ENCODE data around the gene CHID1. TPM values are rescaled to one million over a fixed set of nuclear protein-coding genes. Genes with fewer than 3 reads are reported as not detected.

Gene CHID1
- total and polyA plus RNA-seq, 2 of the 4 experiments (the other 2 are of a cell fraction), result 34.2 to 121 TPM

- H2BK120ac ChIP-seq (ENCODE audit: low read depth, low read length), result no peak overlapping the region
- H3K14ac ChIP-seq (replicated peaks; ENCODE audit: low read depth, low read length), result no peak overlapping the region
- no peaks in the 10 kb centered on the region for H3K9me1 ChIP-seq (ENCODE audit: insufficient read depth, low read length)
- H3K4me3 ChIP-seq (ENCODE audit: insufficient read depth, low read depth, low read length), result no peak overlapping the region
- H3K9ac ChIP-seq (ENCODE audit: low read depth, low read length), result no peak overlapping the region
- 61% methylated on average over 5 of the region's 27 CpGs; no CpG with 5 or more reads in 1 of the 2 experiments for WGBS, 2 experiments (ENCODE audit: extremely low coverage in 2 of 2, insufficient read length in 1 of 2)
- no peak overlapping the region for H2AK5ac ChIP-seq (ENCODE audit: low read depth, low read length)
- POLR2A ChIA-PET (ENCODE audit: unreplicated experiment), result no interaction called here
- H2BK20ac ChIP-seq (ENCODE audit: low read depth, low read length), result no peak overlapping the region
- no peaks in the 10 kb centered on the region; the same call in 1 of the 2 replicates for H4K20me1 ChIP-seq (ENCODE audit: insufficient read depth, low read length)
- no peaks in the 10 kb centered on the region for H3K9me3 ChIP-seq (ENCODE audit: control insufficient read depth, insufficient read depth, low read length)
- H3K4me1 ChIP-seq (ENCODE audit: control insufficient read depth, insufficient read depth, low read length), result peaks cover 2% of the 10 kb centered on the region; the same call in 1 of the 2 replicates
- peaks cover 23% of the 10 kb centered on the region for H3K36me3 ChIP-seq (ENCODE audit: control insufficient read depth, insufficient read depth, low read length)
- H3K18ac ChIP-seq (ENCODE audit: low read depth, low read length), result no peak overlapping the region
- intact Hi-C loops (cut with micrococcal nuclease), result no loop called here
- H3K4ac ChIP-seq (ENCODE audit: low read depth, low read length), result no peak overlapping the region
- H4K91ac ChIP-seq (ENCODE audit: insufficient read depth, low read depth, low read length), result no peak overlapping the region
- H3K27ac ChIP-seq (ENCODE audit: insufficient read depth, low read length), result no peak overlapping the region
- H2AFZ ChIP-seq (replicated peaks; ENCODE audit: low read length, poor library complexity), result peak overlapping the region; percentile 32
- no peak overlapping the region for H3K56ac ChIP-seq (ENCODE audit: extremely low read depth, insufficient read depth, low read length)
- H2BK5ac ChIP-seq (ENCODE audit: low read depth, low read length, poor library complexity, severe bottlenecking), result no peak overlapping the region
- no peaks in the 10 kb centered on the region for H3K27me3 ChIP-seq (ENCODE audit: control insufficient read depth, insufficient read depth, low read length)
- peak; percentile 41 for ATAC-seq (ENCODE audit: low read depth)
- H4K8ac ChIP-seq (ENCODE audit: low read depth in 2 of 2, low read length in 2 of 2), result no peak overlapping the region
- no peak overlapping the region for H3K23ac ChIP-seq (ENCODE audit: low read depth, low read length)
- no peaks in the 10 kb centered on the region for H3K79me1 ChIP-seq (ENCODE audit: low read depth in 1 of 2, low read length in 2 of 2)
- dilution Hi-C loops (cut with HindIII; ENCODE audit: low sequenced_read_pairs, unreplicated experiment), result no loop called here
- no peak for DNase-seq
- no peak overlapping the region for H2BK15ac ChIP-seq (ENCODE audit: low read depth, low read length)
- CTCF ChIA-PET, result no interaction called here
- no peak overlapping the region for H4K5ac ChIP-seq (ENCODE audit: low read depth, low read length)
- TF ChIP-seq ELK1 (IDR thresholded peaks at IDR 0.05; ENCODE audit: borderline replicate concordance, low read depth, low read length) (no peak), RAD21 (IDR thresholded peaks at IDR 0.05; ENCODE audit: low read length) (no peak), MXI1 (IDR thresholded peaks at IDR 0.05; ENCODE audit: borderline replicate concordance, low read depth, low read length) (no peak), NFE2L2 (IDR thresholded peaks at IDR 0.05; ENCODE audit: low read depth, low read length) (no peak), RFX5 (IDR thresholded peaks at IDR 0.05; ENCODE audit: low read depth, low read length) (no peak), CTCF (conservative IDR thresholded peaks at IDR 0.05; ENCODE audit: low read depth, low read length) (no peak), CEBPB (IDR thresholded peaks at IDR 0.05; ENCODE audit: low read depth, low read length) (no peak), POLR2A (IDR thresholded peaks at IDR 0.05; ENCODE audit: low read depth, low read length) (no peak)
- no peak overlapping the region for H3K4me2 ChIP-seq (ENCODE audit: low read depth, low read length)
- no peak overlapping the region for H2AK9ac ChIP-seq (replicated peaks; ENCODE audit: low read depth, low read length, poor library complexity)
- no TSS peak for BruUV-seq (replicated peaks)
- in situ Hi-C loops (cut with MboI; ENCODE audit: low sequenced_read_pairs), result no loop called here
Measured at GRCh38 chr11:890794-891540, 19.6 kb downstream of the CHID1 start.
